Cerebellar nuclear complex (tissue), 1 donor: ENCODE measurements around the gene VANGL1.

Source experiments
- DNase-seq, 2 experiments: peaks; one replicate each; lab custom pipeline; 2025; lab: John Stamatoyannopoulos, UW

The VANGL1 gene

GRCh38 chr1:115669002-115669673 lies 27.4 kb downstream of the VANGL1 start:
- DNase-seq = no peak

- no peak for DNase-seq
These were observed 28.1 kb downstream of the VANGL1 start for GRCh38 chr1:115669886-115670285.

- no peak for DNase-seq
These were observed 28.9 kb downstream of the VANGL1 start for GRCh38 chr1:115670476-115671175.

- DNase-seq = no peak
These were observed 29.6 kb downstream of the VANGL1 start for GRCh38 chr1:115671176-115671934.

GRCh38 chr1:115672224-115673009 lies 30.6 kb downstream of the VANGL1 start:
- no peak for DNase-seq

- no peak for DNase-seq
These were observed 34.9 kb downstream of the VANGL1 start for GRCh38 chr1:115676498-115677181.

GRCh38 chr1:115677182-115677555 lies 35.4 kb downstream of the VANGL1 start:
- DNase-seq = no peak

GRCh38 chr1:115677565-115677964 lies 35.8 kb downstream of the VANGL1 start:
- DNase-seq = no peak

GRCh38 chr1:115678141-115678540 lies 36.4 kb downstream of the VANGL1 start:
- no peak for DNase-seq

- DNase-seq = no peak
These were observed 37.4 kb downstream of the VANGL1 start for GRCh38 chr1:115679141-115679611.

- DNase-seq = no peak
These were observed 39.0 kb downstream of the VANGL1 start for GRCh38 chr1:115680730-115681111.

- no peak for DNase-seq
These were observed 41.0 kb downstream of the VANGL1 start for GRCh38 chr1:115682792-115683191.

- DNase-seq = no peak
These were observed 43.4 kb downstream of the VANGL1 start for GRCh38 chr1:115685029-115685705.

- DNase-seq = no peak
These were observed 46.0 kb downstream of the VANGL1 start for GRCh38 chr1:115687744-115688143.

- DNase-seq = no peak
These were observed 49.2 kb downstream of the VANGL1 start for GRCh38 chr1:115690972-115691371.

GRCh38 chr1:115692224-115692623 lies 50.5 kb downstream of the VANGL1 start:
- no peak for DNase-seq

- no peak for DNase-seq
These were observed 53.0 kb downstream of the VANGL1 start for GRCh38 chr1:115694805-115695204.

- no peak for DNase-seq
These were observed 55.8 kb downstream of the VANGL1 start for GRCh38 chr1:115697619-115698018.

GRCh38 chr1:115701090-115701489 lies 59.3 kb downstream of the VANGL1 start:
- DNase-seq = no peak

GRCh38 chr1:115702959-115703358 lies 61.2 kb downstream of the VANGL1 start:
- no peak for DNase-seq
